ENCODE results near the gene RXRB. TPM values are rescaled to one million over a fixed set of nuclear protein-coding genes. Genes with fewer than 3 reads are reported as not detected.

RXRB gene
- polyA plus RNA-seq, 1 of the 3 experiments (the other 2 are of a cell fraction) = 45.8 TPM

- Histone ChIP-seq H3K27ac (ENCODE audit: low read depth in 2 of 2, low read length in 1 of 2) (no peak overlapping the region), H3K4me3 (ENCODE audit: low read depth in 2 of 2, low read length in 1 of 2) (no peak overlapping the region), H3K9ac (no peak overlapping the region), H3K4me1 (ENCODE audit: control insufficient read depth in 1 of 2, insufficient read depth in 2 of 2, low read depth in 1 of 2, low read length in 1 of 2) (peaks cover 0 to 7% of the 10 kb centered on the region in 2 experiments; a peak in 1 of 4 replicates), H2AFZ (ENCODE audit: low read depth) (no peak overlapping the region), H3K9me3 (no peaks in the 10 kb centered on the region), H3K4me2 (no peak overlapping the region), H3K27me3 (ENCODE audit: insufficient read depth) (no peaks in the 10 kb centered on the region), H3K36me3 (replicated peaks in 1 of 2; ENCODE audit: control insufficient read depth in 1 of 2, insufficient read depth in 2 of 2, low read length in 1 of 2) (no peaks in the 10 kb centered on the region), H4K20me1 (ENCODE audit: insufficient read depth) (no peaks in the 10 kb centered on the region), H3K79me2 (ENCODE audit: insufficient read depth) (no peaks in the 10 kb centered on the region), H3K9me2 (no peaks in the 10 kb centered on the region), H3F3A (replicated peaks; ENCODE audit: insufficient read depth) (no peaks in the 10 kb centered on the region)
- ChIA-PET CTCF (interaction anchor here (1.1 to 4.1 kb wide), 4 partner anchors 9 to 84 kb away, joined by 3 to 34 read pairs (median 6); no protein-coding TSS in a partner anchor), POLR2A (no interaction called here)
- TF ChIP-seq TCF12 (IDR thresholded peaks at IDR 0.05) (no peak), TEAD4 (IDR thresholded peaks at IDR 0.05; ENCODE audit: borderline replicate concordance, insufficient read depth) (no peak), NFIC (IDR thresholded peaks at IDR 0.05; ENCODE audit: borderline replicate concordance) (no peak), JUND (IDR thresholded peaks at IDR 0.05) (no peak), SMC3 (IDR thresholded peaks at IDR 0.05; ENCODE audit: low read depth, low read length) (no peak), RFX5 (IDR thresholded peaks at IDR 0.05; ENCODE audit: low read length) (no peak), ZBTB33 (IDR thresholded peaks at IDR 0.05; ENCODE audit: borderline replicate concordance, low read depth) (no peak), RXRA (IDR thresholded peaks at IDR 0.05; ENCODE audit: borderline replicate concordance, low read depth) (no peak), ELF1 (IDR thresholded peaks at IDR 0.05) (no peak), SIN3A (IDR thresholded peaks at IDR 0.05; ENCODE audit: borderline replicate concordance, low read depth, low read length) (no peak), YY1 (IDR thresholded peaks at IDR 0.05; ENCODE audit: low read depth) (no peak), FOXM1 (IDR thresholded peaks at IDR 0.05; ENCODE audit: low read depth) (no peak), RCOR1 (IDR thresholded peaks at IDR 0.05; ENCODE audit: low read length) (no peak)
- DNase-seq = no peak
- 44% methylated on average over 9 of the region's 14 CpGs for WGBS (ENCODE audit: low lambda C conversion rate)
Measured at GRCh38 chr6:33164665-33165373, 35.6 kb downstream of the RXRB start.

GRCh38 chr6:33164176-33164575 lies 36.3 kb downstream of the RXRB start:
- Histone ChIP-seq H4K20me1 (ENCODE audit: insufficient read depth) (no peaks in the 10 kb centered on the region), H3K4me1 (ENCODE audit: control insufficient read depth in 1 of 2, insufficient read depth in 2 of 2, low read depth in 1 of 2, low read length in 1 of 2) (peaks cover 0 to 7% of the 10 kb centered on the region in 2 experiments; a peak in 1 of 4 replicates), H3K27ac (ENCODE audit: low read depth in 2 of 2, low read length in 1 of 2) (no peak overlapping the region), H3K27me3 (ENCODE audit: insufficient read depth) (no peaks in the 10 kb centered on the region; the same call in 1 of the 2 replicates), H3K9me2 (no peaks in the 10 kb centered on the region), H3K4me2 (no peak overlapping the region), H3F3A (replicated peaks; ENCODE audit: insufficient read depth) (no peaks in the 10 kb centered on the region), H3K9me3 (no peaks in the 10 kb centered on the region), H3K36me3 (replicated peaks in 1 of 2; ENCODE audit: control insufficient read depth in 1 of 2, insufficient read depth in 2 of 2, low read length in 1 of 2) (no peaks in the 10 kb centered on the region), H2AFZ (ENCODE audit: low read depth) (no peak overlapping the region), H3K4me3 (ENCODE audit: low read depth in 2 of 2, low read length in 1 of 2) (no peak overlapping the region), H3K79me2 (ENCODE audit: insufficient read depth) (no peaks in the 10 kb centered on the region), H3K9ac (no peak overlapping the region)
- DNase-seq = no peak
- ChIA-PET POLR2A (no interaction called here), CTCF (interaction anchor here (0.6 to 5.8 kb wide), 8 partner anchors 10 to 149 kb away, joined by 3 to 50 read pairs (median 3); partner anchors contain the start of gene HSD17B8)
- WGBS (ENCODE audit: low lambda C conversion rate) = 59% methylated on average over 10 of the region's 10 CpGs
- TF ChIP-seq GABPA (IDR thresholded peaks at IDR 0.05; ENCODE audit: low read depth) (no peak), MXI1 (IDR thresholded peaks at IDR 0.05; ENCODE audit: low read depth, low read length) (no peak), NRF1 (IDR thresholded peaks at IDR 0.05; ENCODE audit: low read depth, low read length) (no peak), TEAD4 (IDR thresholded peaks at IDR 0.05; ENCODE audit: borderline replicate concordance, insufficient read depth) (no peak), FOXM1 (IDR thresholded peaks at IDR 0.05; ENCODE audit: low read depth) (no peak), FOSL2 (IDR thresholded peaks at IDR 0.05; ENCODE audit: borderline replicate concordance, low read depth) (no peak), POLR2AphosphoS5 (IDR thresholded peaks at IDR 0.05; ENCODE audit: low read depth, low read length) (no peak), EZH2phosphoT487 (IDR thresholded peaks at IDR 0.05; ENCODE audit: borderline replicate concordance, low read depth) (no peak), SMC3 (IDR thresholded peaks at IDR 0.05; ENCODE audit: low read depth, low read length) (no peak), RAD21 (IDR thresholded peaks at IDR 0.05; ENCODE audit: low read length) (no peak), ELF1 (IDR thresholded peaks at IDR 0.05) (no peak), GATA2 (CRISPR knock-in tag; IDR thresholded peaks at IDR 0.05) (no peak)
- TF ChIP-seq, protein P1, sequence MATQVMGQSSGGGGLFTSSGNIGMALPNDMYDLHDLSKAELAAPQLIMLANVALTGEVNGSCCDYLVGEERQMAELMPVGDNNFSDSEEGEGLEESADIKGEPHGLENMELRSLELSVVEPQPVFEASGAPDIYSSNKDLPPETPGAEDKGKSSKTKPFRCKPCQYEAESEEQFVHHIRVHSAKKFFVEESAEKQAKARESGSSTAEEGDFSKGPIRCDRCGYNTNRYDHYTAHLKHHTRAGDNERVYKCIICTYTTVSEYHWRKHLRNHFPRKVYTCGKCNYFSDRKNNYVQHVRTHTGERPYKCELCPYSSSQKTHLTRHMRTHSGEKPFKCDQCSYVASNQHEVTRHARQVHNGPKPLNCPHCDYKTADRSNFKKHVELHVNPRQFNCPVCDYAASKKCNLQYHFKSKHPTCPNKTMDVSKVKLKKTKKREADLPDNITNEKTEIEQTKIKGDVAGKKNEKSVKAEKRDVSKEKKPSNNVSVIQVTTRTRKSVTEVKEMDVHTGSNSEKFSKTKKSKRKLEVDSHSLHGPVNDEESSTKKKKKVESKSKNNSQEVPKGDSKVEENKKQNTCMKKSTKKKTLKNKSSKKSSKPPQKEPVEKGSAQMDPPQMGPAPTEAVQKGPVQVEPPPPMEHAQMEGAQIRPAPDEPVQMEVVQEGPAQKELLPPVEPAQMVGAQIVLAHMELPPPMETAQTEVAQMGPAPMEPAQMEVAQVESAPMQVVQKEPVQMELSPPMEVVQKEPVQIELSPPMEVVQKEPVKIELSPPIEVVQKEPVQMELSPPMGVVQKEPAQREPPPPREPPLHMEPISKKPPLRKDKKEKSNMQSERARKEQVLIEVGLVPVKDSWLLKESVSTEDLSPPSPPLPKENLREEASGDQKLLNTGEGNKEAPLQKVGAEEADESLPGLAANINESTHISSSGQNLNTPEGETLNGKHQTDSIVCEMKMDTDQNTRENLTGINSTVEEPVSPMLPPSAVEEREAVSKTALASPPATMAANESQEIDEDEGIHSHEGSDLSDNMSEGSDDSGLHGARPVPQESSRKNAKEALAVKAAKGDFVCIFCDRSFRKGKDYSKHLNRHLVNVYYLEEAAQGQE (IDR thresholded peaks at IDR 0.05; ENCODE audit: low read depth, low read length) = no peak

Data from SK-N-SH (cell line).